Glutamatergic neuron (in vitro differentiated cells): ENCODE results near the gene GATAD1. TPM values are rescaled to one million over a fixed set of nuclear protein-coding genes. Genes with fewer than 3 reads are reported as not detected.

ENCODE experiments used
- DNase-seq: peaks from one replicate; pipeline ENCODE4 v3.0.0; 2022
- H3K27ac Mint-ChIP-seq: one replicate; pipeline ENCODE4 v1.8.0; 2020; ENCODE audit warnings: mild to moderate bottlenecking, mixed read lengths, inconsistent platforms; ENCODE audit not compliant: unreplicated experiment
- H3K27me3 Mint-ChIP-seq: one replicate; pipeline ENCODE4 v1.8.0; 2020; ENCODE audit warnings: mild to moderate bottlenecking, moderate library complexity, mixed read lengths, inconsistent platforms; ENCODE audit not compliant: unreplicated experiment
- H3K36me3 Mint-ChIP-seq: one replicate; pipeline ENCODE4 v1.8.0; 2020; ENCODE audit warnings: mild to moderate bottlenecking, mixed read lengths, inconsistent platforms; ENCODE audit not compliant: unreplicated experiment
- H3K4me1 Mint-ChIP-seq: one replicate; pipeline ENCODE4 v1.8.0; 2020; ENCODE audit warnings: mild to moderate bottlenecking, low read depth, mixed read lengths, inconsistent platforms; ENCODE audit not compliant: unreplicated experiment
- H3K4me3 Mint-ChIP-seq: one replicate; pipeline ENCODE4 v1.8.0; 2020; ENCODE audit warnings: mild to moderate bottlenecking, mixed read lengths, inconsistent platforms; ENCODE audit not compliant: unreplicated experiment
- H3K9me3 Mint-ChIP-seq: one replicate; pipeline ENCODE4 v1.8.0; 2020; ENCODE audit warnings: mild to moderate bottlenecking, moderate library complexity, mixed read lengths, inconsistent platforms; ENCODE audit not compliant: unreplicated experiment
- long read RNA-seq: library from polyadenylated mRNA; unstranded; transcript quantifications from one replicate; pipeline ENCODE4 v2.0.0, GENCODE V29; 2020; ENCODE audit not compliant: unreplicated experiment
- total RNA-seq: library from RNA; stranded (reverse); fragmentation: NEBNext Ultra II Directional; extraction: Animal tissue kit (Norgen Biotek cat#: 25700); gene quantifications from one replicate; pipeline ENCODE4 v1.2.1, GENCODE V29; 2021; ENCODE audit not compliant: unreplicated experiment
- TF ChIP-seq, protein P1 (sequence below): fragments of 200-600 bp; sonication (generic); IDR thresholded peaks from one replicate; pipeline ENCODE4 v1.5.0; 2021; ENCODE audit not compliant: partially characterized antibody, unreplicated experiment

The GATAD1 gene
- total RNA-seq, result 20.3 TPM
- long read RNA-seq, partial matches to known transcripts, result 0 of 2 reads
- long read RNA-seq, other reads (novel, unspliced or antisense), result 0 of 2 reads

DNA sequence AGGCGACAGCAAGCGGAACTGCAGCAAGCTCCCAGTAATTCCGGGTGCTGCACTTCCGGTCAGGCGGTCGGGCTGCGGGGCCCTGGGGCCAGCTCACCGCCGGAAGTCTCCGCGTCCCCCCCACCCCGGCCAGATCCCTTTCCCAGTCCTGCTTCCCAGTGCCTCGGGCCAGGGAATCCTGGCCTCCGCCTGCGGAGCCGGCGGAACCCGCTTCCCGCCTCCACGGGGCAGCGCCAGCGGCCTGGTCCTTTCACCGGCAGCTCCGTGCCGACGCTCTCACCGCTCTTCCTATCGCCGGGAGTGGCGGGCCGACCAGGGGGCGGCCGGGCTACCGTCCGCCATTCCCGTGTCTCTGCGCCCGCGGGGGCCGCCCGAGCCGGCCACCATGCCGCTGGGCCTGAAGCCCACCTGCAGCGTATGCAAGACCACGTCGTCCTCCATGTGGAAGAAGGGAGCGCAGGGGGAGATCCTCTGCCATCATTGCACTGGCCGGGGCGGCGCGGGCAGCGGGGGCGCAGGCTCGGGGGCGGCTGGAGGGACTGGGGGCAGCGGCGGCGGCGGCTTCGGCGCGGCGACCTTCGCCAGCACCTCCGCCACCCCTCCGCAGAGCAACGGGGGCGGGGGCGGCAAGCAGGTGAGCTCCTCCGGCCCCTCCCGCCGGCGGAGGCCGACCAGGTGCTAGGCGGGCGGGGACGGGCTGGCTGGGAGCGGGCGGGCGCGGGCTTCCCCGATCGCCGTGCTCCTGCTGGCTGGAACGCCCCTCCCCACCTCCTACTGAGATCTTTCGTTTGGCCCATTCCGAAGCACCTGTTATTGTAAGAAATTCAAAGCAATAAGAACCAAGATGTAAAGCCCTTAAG is at the start of gene GATAD1:
GATAD1 (plus strand) TSS at position 138 of the 860 bp plus-strand sequence; CDS start at position 386, 248 bp downstream.
- H3K9me3 Mint-ChIP-seq, result no peaks in the 10 kb centered on the region
- H3K4me1 Mint-ChIP-seq, result peaks cover 4% of the 10 kb centered on the region
- TF ChIP-seq, protein P1, sequence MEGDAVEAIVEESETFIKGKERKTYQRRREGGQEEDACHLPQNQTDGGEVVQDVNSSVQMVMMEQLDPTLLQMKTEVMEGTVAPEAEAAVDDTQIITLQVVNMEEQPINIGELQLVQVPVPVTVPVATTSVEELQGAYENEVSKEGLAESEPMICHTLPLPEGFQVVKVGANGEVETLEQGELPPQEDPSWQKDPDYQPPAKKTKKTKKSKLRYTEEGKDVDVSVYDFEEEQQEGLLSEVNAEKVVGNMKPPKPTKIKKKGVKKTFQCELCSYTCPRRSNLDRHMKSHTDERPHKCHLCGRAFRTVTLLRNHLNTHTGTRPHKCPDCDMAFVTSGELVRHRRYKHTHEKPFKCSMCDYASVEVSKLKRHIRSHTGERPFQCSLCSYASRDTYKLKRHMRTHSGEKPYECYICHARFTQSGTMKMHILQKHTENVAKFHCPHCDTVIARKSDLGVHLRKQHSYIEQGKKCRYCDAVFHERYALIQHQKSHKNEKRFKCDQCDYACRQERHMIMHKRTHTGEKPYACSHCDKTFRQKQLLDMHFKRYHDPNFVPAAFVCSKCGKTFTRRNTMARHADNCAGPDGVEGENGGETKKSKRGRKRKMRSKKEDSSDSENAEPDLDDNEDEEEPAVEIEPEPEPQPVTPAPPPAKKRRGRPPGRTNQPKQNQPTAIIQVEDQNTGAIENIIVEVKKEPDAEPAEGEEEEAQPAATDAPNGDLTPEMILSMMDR, result peak; percentile 89
- peak; percentile 91 for DNase-seq
- no peaks in the 10 kb centered on the region for H3K36me3 Mint-ChIP-seq
- no peaks in the 10 kb centered on the region for H3K27me3 Mint-ChIP-seq
- peak within 1 kb of the TSS; percentile 70 for H3K27ac Mint-ChIP-seq
- H3K4me3 Mint-ChIP-seq, result peak within 1 kb of the TSS; percentile 91

- Mint-ChIP-seq H3K27me3 (no peaks in the 10 kb centered on the region), H3K9me3 (no peaks in the 10 kb centered on the region), H3K27ac (no peak overlapping the region), H3K36me3 (no peaks in the 10 kb centered on the region), H3K4me1 (no peaks in the 10 kb centered on the region), H3K4me3 (no peak overlapping the region)
- TF ChIP-seq, protein P1, result no peak
- DNase-seq, result no peak
Observed at GRCh38 chr7:92397542-92397941, 49.7 kb upstream of the GATAD1 start.

DNA sequence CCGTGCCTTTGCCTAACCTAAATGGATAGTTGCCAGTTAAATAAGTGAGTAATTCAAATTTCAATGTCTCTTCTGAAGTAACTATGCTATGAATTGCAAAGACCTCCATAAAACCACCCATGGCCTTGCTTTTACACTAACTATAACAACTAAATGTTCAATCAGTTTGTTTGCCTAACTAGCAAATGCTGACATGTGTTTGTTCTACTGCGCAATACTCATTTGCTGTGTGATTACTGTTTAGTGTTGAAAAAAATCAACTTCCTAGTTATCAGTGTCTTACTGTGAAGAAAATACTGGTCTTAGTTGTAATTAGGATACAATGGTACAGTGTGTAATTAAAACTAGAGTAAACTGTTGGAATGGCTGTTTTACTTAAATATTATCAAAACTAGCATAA is 47.3 kb upstream of the GATAD1 start:
- Mint-ChIP-seq H3K4me1 (peaks cover 7% of the 10 kb centered on the region), H3K36me3 (no peaks in the 10 kb centered on the region), H3K9me3 (no peaks in the 10 kb centered on the region), H3K27ac (no peak overlapping the region), H3K4me3 (no peak overlapping the region), H3K27me3 (no peaks in the 10 kb centered on the region)
- no peak for DNase-seq
- TF ChIP-seq, protein P1, result no peak

GRCh38 chr7:92402920-92403759 is 44.1 kb upstream of the GATAD1 start:
- H3K9me3 Mint-ChIP-seq, result no peaks in the 10 kb centered on the region
- H3K4me3 Mint-ChIP-seq, result no peak overlapping the region
- no peak for DNase-seq
- H3K27ac Mint-ChIP-seq, result peak overlapping the region; percentile 25
- TF ChIP-seq, protein P1, result no peak
- H3K27me3 Mint-ChIP-seq, result peaks cover 2% of the 10 kb centered on the region
- H3K36me3 Mint-ChIP-seq, result no peaks in the 10 kb centered on the region
- H3K4me1 Mint-ChIP-seq, result peaks cover 7% of the 10 kb centered on the region
